SK-N-SH (cell line): ENCODE results near the gene POGZ. TPM values are rescaled to one million over a fixed set of nuclear protein-coding genes. Genes with fewer than 3 reads are reported as not detected.

Experiments used
- CTCF ChIA-PET: fragments of 300-600, 350-600 bp; formaldehyde crosslinking; extraction: SDS; loops from one replicate; lab custom pipeline; 2021; lab: Yijun Ruan, JAX
- POLR2A ChIA-PET: fragments of 350-600 bp; sonication (Branson Sonifier 250); formaldehyde crosslinking; extraction: SDS; loops from one replicate; lab custom pipeline; 2020; ENCODE audit warnings: antibody characterized with exemption, inconsistent platforms; lab: Yijun Ruan, JAX
- DNase-seq: peaks from one replicate; pipeline ENCODE4 v3.0.0; 2012
- H2AFZ ChIP-seq: fragments of 200-600 bp; sonication (generic); 2 replicates; pipeline ENCODE4 v1.8.1; 2016; ENCODE audit warnings: antibody characterized with exemption, mild to moderate bottlenecking, low read depth
- H3F3A ChIP-seq: fragments of 200-600 bp; sonication (generic); replicated peaks from 2 replicates; pipeline ENCODE3; 2016; ENCODE audit warnings: antibody characterized with exemption, mild to moderate bottlenecking; ENCODE audit not compliant: insufficient read depth
- H3K27ac ChIP-seq, 2 experiments: fragments of 200-500 bp in 1 of 2; fragments of 200-600 bp in 1 of 2; sonication (Bioruptor generic) in 1 of 2; sonication (generic), shearing (Covaris generic) in 1 of 2; 2 replicates each; pipeline versions ENCODE4 v1.5.1 to v1.6.1; 2014 to 2016; ENCODE audit warnings: low read depth in 2 of 2, inconsistent platforms in 1 of 2, low read length in 1 of 2, mild to moderate bottlenecking in 1 of 2, mixed read lengths in 1 of 2
- H3K27me3 ChIP-seq: fragments of 200-600 bp; sonication (generic), shearing (Covaris generic); 2 replicates; pipeline ENCODE4 v1.6.1; 2016; ENCODE audit warnings: mixed run types; ENCODE audit not compliant: insufficient read depth
- H3K36me3 ChIP-seq, 2 experiments: fragments of 200-500 bp in 1 of 2; fragments of 200-600 bp in 1 of 2; sonication (Bioruptor generic) in 1 of 2; sonication (generic) in 1 of 2; replicated peaks in 1 of 2; 2 replicates each; pipeline versions ENCODE3 to v1.5.1; 2014 to 2016; ENCODE audit warnings: low read length in 1 of 2, mild to moderate bottlenecking in 1 of 2; ENCODE audit not compliant: insufficient read depth in 2 of 2, control insufficient read depth in 1 of 2
- H3K4me1 ChIP-seq, 2 experiments: fragments of 200-500 bp in 1 of 2; fragments of 200-600 bp in 1 of 2; sonication (Bioruptor generic) in 1 of 2; sonication (generic), shearing (Covaris generic) in 1 of 2; 2 replicates each; pipeline versions ENCODE4 v1.5.1 to v1.6.1; 2014 to 2016; ENCODE audit warnings: low read depth in 1 of 2, low read length in 1 of 2, mixed run types in 1 of 2; ENCODE audit not compliant: insufficient read depth in 2 of 2, control insufficient read depth in 1 of 2
- H3K4me2 ChIP-seq: fragments of 200-600 bp; sonication (generic), shearing (Covaris generic); 2 replicates; pipeline ENCODE4 v1.6.1; 2017; ENCODE audit warnings: mixed run types
- H3K4me3 ChIP-seq, 2 experiments: fragments of 200-500 bp in 1 of 2; fragments of 200-600 bp in 1 of 2; sonication (Bioruptor generic) in 1 of 2; sonication (generic), shearing (Covaris generic) in 1 of 2; 2 replicates each; pipeline versions ENCODE4 v1.5.1 to v1.8.1; 2014 to 2016; ENCODE audit warnings: low read depth in 2 of 2, inconsistent platforms in 1 of 2, low read length in 1 of 2, mild to moderate bottlenecking in 1 of 2, mixed read lengths in 1 of 2, moderate library complexity in 1 of 2
- H3K79me2 ChIP-seq: fragments of 200-600 bp; sonication (generic); 2 replicates; pipeline ENCODE4 v1.8.1; 2017; ENCODE audit warnings: mild to moderate bottlenecking; ENCODE audit not compliant: insufficient read depth
- H3K9ac ChIP-seq: fragments of 200-600 bp; sonication (generic); 2 replicates; pipeline ENCODE4 v1.6.1; 2017; ENCODE audit warnings: mixed run types
- H3K9me2 ChIP-seq: fragments of 200-600 bp; sonication (generic); 2 replicates; pipeline ENCODE4 v1.6.1; 2017; ENCODE audit warnings: mixed run types
- H3K9me3 ChIP-seq: fragments of 200-600 bp; sonication (generic); 2 replicates; pipeline ENCODE4 v1.6.1; 2017; ENCODE audit warnings: mixed run types, mild to moderate bottlenecking, moderate library complexity
- H4K20me1 ChIP-seq: fragments of 200-600 bp; sonication (generic); 2 replicates; pipeline ENCODE4 v1.6.1; 2017; ENCODE audit warnings: mild to moderate bottlenecking, mixed run types; ENCODE audit not compliant: insufficient read depth
- CHD2 ChIP-seq: fragments of 150-350 bp; IDR thresholded peaks from 2 replicates; pipeline ENCODE4 v1.6.1; 2018; ENCODE audit warnings: low read length; ENCODE audit not compliant: partially characterized antibody
- ELF1 ChIP-seq: IDR thresholded peaks from 2 replicates; pipeline ENCODE4 v1.4.0; 2012
- FOSL2 ChIP-seq: IDR thresholded peaks from 2 replicates; pipeline ENCODE4 v1.4.0; 2012; ENCODE audit warnings: low read depth, mild to moderate bottlenecking, moderate library complexity, borderline replicate concordance
- NRF1 ChIP-seq: IDR thresholded peaks from 2 replicates; pipeline ENCODE4 v1.6.1; 2012; ENCODE audit warnings: low read depth, mild to moderate bottlenecking, low read length
- RAD21 ChIP-seq: IDR thresholded peaks from 2 replicates; pipeline ENCODE4 v1.6.1; 2012; ENCODE audit warnings: mild to moderate bottlenecking, low read length
- RXRA ChIP-seq: IDR thresholded peaks from 2 replicates; pipeline ENCODE4 v1.4.0; 2012; ENCODE audit warnings: low read depth, mild to moderate bottlenecking, borderline replicate concordance
- USF1 ChIP-seq: IDR thresholded peaks from 2 replicates; pipeline ENCODE4 v1.4.0; 2012; ENCODE audit warnings: low read depth, borderline replicate concordance
- USF2 ChIP-seq: fragments of 150-350 bp; IDR thresholded peaks from 2 replicates; pipeline ENCODE4 v1.6.1; 2017; ENCODE audit warnings: antibody characterized with exemption, low read length, low read depth, borderline replicate concordance
- WGBS: methylation state at CpG from one replicate; pipeline ENCODE4 v1.1.6; 2017; ENCODE audit warnings: low lambda C conversion rate; 5-methylcytosine and 5-hydroxymethylcytosine counted together
- polyA plus RNA-seq, 3 experiments: library from polyadenylated mRNA; depleted of rRNA; stranded (reverse); fragments of >200 nt; gene quantifications; 2 replicates each; pipeline ENCODE4 v1.2.3, GENCODE V29; 2012

Gene POGZ
- polyA plus RNA-seq, 1 of the 3 experiments (the other 2 are of a cell fraction), result 23.9 TPM

GRCh38 chr1:151405187-151405951, 53.9 kb downstream of the POGZ start:
- Histone ChIP-seq H3K4me2 (no peak overlapping the region), H2AFZ (no peak overlapping the region), H3K4me1 (peaks cover 10 to 12% of the 10 kb centered on the region in 2 experiments; a peak in 3 of 4 replicates), H4K20me1 (peaks cover 4% of the 10 kb centered on the region), H3F3A (peaks cover 33% of the 10 kb centered on the region), H3K36me3 (peaks cover 58 to 92% of the 10 kb centered on the region in 2 experiments), H3K9me3 (no peaks in the 10 kb centered on the region), H3K9ac (no peak overlapping the region), H3K27me3 (no peaks in the 10 kb centered on the region), H3K79me2 (peaks cover 20% of the 10 kb centered on the region), H3K4me3 (no peak overlapping the region), H3K9me2 (no peaks in the 10 kb centered on the region), H3K27ac (no peak overlapping the region)
- CTCF ChIA-PET, result interaction anchor here (1.0 to 1.7 kb wide), 4 partner anchors 23 to 104 kb away, joined by 3 to 4 read pairs (median 3); no protein-coding TSS in a partner anchor
- DNase-seq, result no peak
- WGBS, result 86% methylated on average over 8 of the region's 13 CpGs
- TF ChIP-seq USF1 (no peak), ELF1 (no peak), NRF1 (no peak), USF2 (no peak), CHD2 (no peak), FOSL2 (no peak), RXRA (no peak)
- POLR2A ChIA-PET, result no interaction called here

- Histone ChIP-seq H3F3A (peaks cover 35% of the 10 kb centered on the region), H4K20me1 (peaks cover 4% of the 10 kb centered on the region), H3K9ac (no peak overlapping the region), H3K79me2 (peaks cover 31% of the 10 kb centered on the region), H3K4me3 (no peak overlapping the region), H3K9me3 (no peaks in the 10 kb centered on the region), H3K36me3 (peaks cover 45 to 80% of the 10 kb centered on the region in 2 experiments), H3K4me1 (peaks cover 11 to 12% of the 10 kb centered on the region in 2 experiments; a peak in 3 of 4 replicates), H2AFZ (no peak overlapping the region), H3K9me2 (no peaks in the 10 kb centered on the region), H3K27ac (no peak overlapping the region), H3K4me2 (no peak overlapping the region), H3K27me3 (no peaks in the 10 kb centered on the region)
- WGBS, result 86% methylated on average over 3 of the region's 3 CpGs
- TF ChIP-seq RXRA (no peak), RAD21 (no peak), USF2 (no peak)
- DNase-seq, result no peak
- ChIA-PET CTCF (interaction anchor here (0.5 to 1.9 kb wide), 5 partner anchors 11 to 156 kb away, joined by 3 to 11 read pairs (median 4); no protein-coding TSS in a partner anchor), POLR2A (no interaction called here)
Observed at GRCh38 chr1:151403612-151404011, 55.7 kb downstream of the POGZ start.
